ENCODE data around the gene SOS1. TPM values are rescaled to one million over a fixed set of nuclear protein-coding genes. Genes with fewer than 3 reads are reported as not detected.
A peak's percentile ranks its signal among the peaks of the same experiment; 100 is the strongest.
"Not testable (repeated sequence)": the region's sequence is repeated elsewhere in the genome, so short reads cannot be mapped to it uniquely, and the experiment has no call there.

Gene SOS1
- total RNA-seq, 2 experiments from 2014 or later = 16.8 to 17.1 TPM

DNA sequence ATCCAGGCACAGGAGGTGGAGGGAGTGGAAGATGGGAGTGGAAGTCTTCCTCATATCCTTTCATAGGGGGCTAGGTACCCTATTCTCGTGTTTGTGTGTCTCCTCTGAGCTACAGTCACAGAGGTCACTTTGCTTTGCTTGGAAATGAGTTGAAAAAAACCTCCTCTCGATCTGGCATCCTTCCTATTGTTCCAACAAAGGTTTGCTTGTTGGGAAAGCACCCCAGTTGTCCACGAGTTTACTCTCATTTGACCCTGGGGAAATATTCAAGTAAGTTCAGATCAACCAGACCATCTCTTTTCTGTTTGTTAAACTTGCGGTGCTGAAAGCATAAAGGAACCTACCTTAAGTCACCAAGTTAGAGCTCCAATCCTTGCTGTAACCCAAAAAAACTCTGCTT lies 171.9 kb downstream of the SOS1 start:
- no peaks in the 10 kb centered on the region for H3K27me3 Mint-ChIP-seq (ENCODE audit: low read depth)
- no peaks in the 10 kb centered on the region for H3K9me3 Mint-ChIP-seq
- CTCF ChIA-PET = interaction anchor here (0.6 to 5.1 kb wide), 8 partner anchors 9 to 294 kb away, joined by 3 to 86 read pairs (median 4); no protein-coding TSS in a partner anchor
- no peaks in the 10 kb centered on the region for H3K36me3 Mint-ChIP-seq (ENCODE audit: low read depth)
- no peak for DNase-seq
- no peak overlapping the region for H3K4me3 Mint-ChIP-seq
- no peaks in the 10 kb centered on the region for H3K4me1 Mint-ChIP-seq (ENCODE audit: low read depth)
- H3K27ac Mint-ChIP-seq = no peak overlapping the region
- intact Hi-C loops (cut with micrococcal nuclease) = loop anchor here (10.0 kb wide), 1 partner anchor 786 kb away; no protein-coding TSS in a partner anchor

DNA sequence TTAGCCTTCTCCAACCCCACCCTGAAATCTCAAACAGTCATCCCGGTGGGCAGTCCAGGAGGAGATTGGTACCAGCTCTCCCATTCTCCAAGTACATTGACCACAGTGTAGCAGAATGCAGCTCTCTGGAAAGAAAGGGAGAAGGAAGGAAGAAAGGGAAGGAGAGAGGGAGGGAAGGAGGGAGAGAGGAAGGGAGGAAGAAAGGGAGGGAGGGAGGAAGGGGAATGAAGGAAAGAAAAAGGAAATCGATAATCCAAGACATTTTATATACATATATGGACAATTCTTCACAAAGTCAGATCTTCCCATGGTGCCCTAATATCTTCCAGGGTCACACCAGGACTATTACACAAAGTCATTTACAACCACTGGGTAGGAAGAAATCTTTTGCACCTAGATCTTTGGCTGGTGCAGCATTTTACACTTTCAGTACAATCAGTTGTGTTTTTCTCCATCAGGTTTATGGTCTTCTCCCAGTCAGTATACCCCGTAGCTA lies 172.4 kb downstream of the SOS1 start:
- Mint-ChIP-seq H3K36me3 (ENCODE audit: low read depth) (no peaks in the 10 kb centered on the region), H3K4me1 (ENCODE audit: low read depth) (no peaks in the 10 kb centered on the region), H3K27ac (no peak overlapping the region), H3K27me3 (ENCODE audit: low read depth) (no peaks in the 10 kb centered on the region), H3K4me3 (no peak overlapping the region), H3K9me3 (no peaks in the 10 kb centered on the region)
- intact Hi-C loops (cut with micrococcal nuclease) = loop anchor here (10.0 kb wide), 1 partner anchor 786 kb away; no protein-coding TSS in a partner anchor
- no peak for DNase-seq
- CTCF ChIA-PET = interaction anchor here (0.6 to 5.1 kb wide), 21 partner anchors 11 to 293 kb away, joined by 3 to 86 read pairs (median 5); no protein-coding TSS in a partner anchor

GRCh38 chr2:38947241-38948239 lies 173.3 kb downstream of the SOS1 start:
- intact Hi-C loops (cut with micrococcal nuclease) = loop anchor here (1.0 to 10.0 kb wide), 4 partner anchors 111 to 787 kb away; no protein-coding TSS in a partner anchor
- no peak overlapping the region for H3K27ac Mint-ChIP-seq
- H3K27me3 Mint-ChIP-seq (ENCODE audit: low read depth) = no peaks in the 10 kb centered on the region
- H3K36me3 Mint-ChIP-seq (ENCODE audit: low read depth) = no peaks in the 10 kb centered on the region
- DNase-seq = peak; percentile 85
- CTCF ChIA-PET = interaction anchor here (0.6 to 5.1 kb wide), 38 partner anchors 7 to 297 kb away, joined by 3 to 86 read pairs (median 4); partner anchors contain the start of gene SOS1
- no peaks in the 10 kb centered on the region for H3K4me1 Mint-ChIP-seq (ENCODE audit: low read depth)
- no peak overlapping the region for H3K4me3 Mint-ChIP-seq
- no peaks in the 10 kb centered on the region for H3K9me3 Mint-ChIP-seq

GRCh38 chr2:38945911-38946310 lies 174.9 kb downstream of the SOS1 start:
- no peaks in the 10 kb centered on the region for H3K9me3 Mint-ChIP-seq
- CTCF ChIA-PET = interaction anchor here (0.6 to 5.1 kb wide), 10 partner anchors 9 to 283 kb away, joined by 3 to 86 read pairs (median 4); no protein-coding TSS in a partner anchor
- intact Hi-C loops (cut with micrococcal nuclease) = loop anchor here (2.0 to 10.0 kb wide), 3 partner anchors 113 to 789 kb away; no protein-coding TSS in a partner anchor
- no peaks in the 10 kb centered on the region for H3K4me1 Mint-ChIP-seq (ENCODE audit: low read depth)
- no peak for DNase-seq
- no peaks in the 10 kb centered on the region for H3K27me3 Mint-ChIP-seq (ENCODE audit: low read depth)
- no peak overlapping the region for H3K4me3 Mint-ChIP-seq
- no peaks in the 10 kb centered on the region for H3K36me3 Mint-ChIP-seq (ENCODE audit: low read depth)
- H3K27ac Mint-ChIP-seq = no peak overlapping the region

- no peak overlapping the region for H3K4me3 Mint-ChIP-seq
- intact Hi-C loops (cut with micrococcal nuclease) = loop anchor here (10.0 kb wide), 1 partner anchor 789 kb away; no protein-coding TSS in a partner anchor
- H3K4me1 Mint-ChIP-seq (ENCODE audit: low read depth) = no peaks in the 10 kb centered on the region
- no peak for DNase-seq
- no peak overlapping the region for H3K27ac Mint-ChIP-seq
- H3K27me3 Mint-ChIP-seq (ENCODE audit: low read depth) = no peaks in the 10 kb centered on the region
- no peaks in the 10 kb centered on the region for H3K9me3 Mint-ChIP-seq
- no peaks in the 10 kb centered on the region for H3K36me3 Mint-ChIP-seq (ENCODE audit: low read depth)
- CTCF ChIA-PET = interaction anchor here (1.0 kb wide), 1 partner anchor 51 kb away, joined by 4 read pairs; no protein-coding TSS in a partner anchor
These were observed 175.5 kb downstream of the SOS1 start for GRCh38 chr2:38945372-38945771.

- intact Hi-C loops (cut with micrococcal nuclease) = loop anchor here (10.0 kb wide), 1 partner anchor 791 kb away; no protein-coding TSS in a partner anchor
- H3K27me3 Mint-ChIP-seq (ENCODE audit: low read depth) = no peaks in the 10 kb centered on the region
- H3K27ac Mint-ChIP-seq = no peak overlapping the region
- H3K36me3 Mint-ChIP-seq (ENCODE audit: low read depth) = no peaks in the 10 kb centered on the region
- H3K4me3 Mint-ChIP-seq = no peak overlapping the region
- H3K9me3 Mint-ChIP-seq = no peaks in the 10 kb centered on the region
- no peaks in the 10 kb centered on the region for H3K4me1 Mint-ChIP-seq (ENCODE audit: low read depth)
- CTCF ChIA-PET = no interaction called here
- no peak for DNase-seq
These were observed 177.1 kb downstream of the SOS1 start for GRCh38 chr2:38943784-38944183.

DNA sequence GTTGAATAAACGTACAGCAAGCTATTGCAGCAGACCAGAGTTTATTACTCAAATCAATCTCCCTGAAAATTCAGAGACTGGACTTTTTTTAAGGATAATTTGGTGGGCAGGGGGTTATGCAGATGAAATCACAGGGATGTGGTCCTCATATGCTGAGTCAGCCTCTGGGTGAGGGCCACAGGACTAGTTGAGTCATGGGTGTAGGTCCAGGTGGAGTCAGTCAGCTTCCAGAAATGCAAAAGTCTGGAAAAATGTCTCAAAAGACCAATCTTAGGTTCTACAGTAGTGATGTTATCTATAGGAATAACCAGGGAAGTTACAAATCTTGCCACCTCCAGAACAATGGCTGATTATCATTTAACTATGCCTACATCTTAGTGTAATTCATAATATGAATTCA lies 180.1 kb downstream of the SOS1 start:
- Mint-ChIP-seq H3K4me1 (ENCODE audit: low read depth) (peaks cover under 1% of the 10 kb centered on the region), H3K9me3 (no peaks in the 10 kb centered on the region), H3K36me3 (ENCODE audit: low read depth) (no peaks in the 10 kb centered on the region), H3K27me3 (ENCODE audit: low read depth) (no peaks in the 10 kb centered on the region), H3K27ac (no peak overlapping the region), H3K4me3 (no peak overlapping the region)
- DNase-seq = no peak
- intact Hi-C loops (cut with micrococcal nuclease) = loop anchor here (10.0 kb wide), 1 partner anchor 794 kb away; no protein-coding TSS in a partner anchor
- CTCF ChIA-PET = interaction anchor here (0.6 to 1.1 kb wide), 2 partner anchors 13 to 536 kb away, joined by 4 read pairs; no protein-coding TSS in a partner anchor

DNA sequence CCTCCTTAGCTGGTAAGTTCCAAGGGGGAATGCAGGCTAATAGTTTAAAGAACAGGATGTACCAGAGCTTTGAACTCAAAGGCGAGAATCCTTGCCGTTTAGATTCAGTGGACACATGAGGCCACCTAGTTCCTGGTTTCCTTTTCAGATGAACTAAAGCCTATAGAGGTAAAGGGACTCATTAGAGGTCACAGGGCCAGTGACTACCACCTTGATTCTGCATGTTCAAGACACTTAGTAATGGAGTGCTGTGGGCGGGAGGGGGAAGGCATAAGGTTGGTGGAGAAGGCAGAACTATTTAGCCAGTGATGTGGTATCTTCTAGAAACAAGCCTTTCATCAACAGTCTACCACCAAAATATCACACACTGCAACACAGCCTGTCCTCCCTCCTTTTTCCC lies 183.3 kb downstream of the SOS1 start:
- Mint-ChIP-seq H3K27ac (no peak overlapping the region), H3K4me3 (no peak overlapping the region), H3K4me1 (ENCODE audit: low read depth) (peaks cover 4% of the 10 kb centered on the region), H3K36me3 (ENCODE audit: low read depth) (no peaks in the 10 kb centered on the region), H3K9me3 (no peaks in the 10 kb centered on the region), H3K27me3 (ENCODE audit: low read depth) (no peaks in the 10 kb centered on the region)
- CTCF ChIA-PET = interaction anchor here (0.8 to 1.1 kb wide), 2 partner anchors 10 to 292 kb away, joined by 3 read pairs; no protein-coding TSS in a partner anchor
- no peak for DNase-seq
- intact Hi-C loops (cut with micrococcal nuclease) = no loop called here

DNA sequence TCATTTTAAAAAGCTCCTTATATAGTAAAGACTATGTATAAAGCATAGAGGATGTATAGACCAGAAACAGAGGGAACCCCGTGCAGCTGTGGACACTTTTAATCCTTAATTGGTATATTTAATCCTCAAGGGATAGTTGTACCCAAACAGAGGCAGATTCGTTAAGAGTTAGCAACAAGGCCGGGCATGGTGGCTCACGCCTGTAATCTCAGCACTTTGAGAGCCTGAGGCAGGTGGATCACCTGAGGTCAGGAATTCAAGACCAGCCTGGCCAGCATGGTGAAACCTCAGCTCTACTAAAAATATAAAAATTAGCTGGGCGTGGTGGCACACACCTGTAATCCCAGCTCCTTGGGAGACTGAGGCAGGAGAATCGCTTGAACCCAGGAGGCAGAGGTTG lies 184.3 kb downstream of the SOS1 start:
- H3K36me3 Mint-ChIP-seq (ENCODE audit: low read depth); H3K4me1 Mint-ChIP-seq (ENCODE audit: low read depth); H3K27me3 Mint-ChIP-seq (ENCODE audit: low read depth); H3K4me3 Mint-ChIP-seq; H3K27ac Mint-ChIP-seq; intact Hi-C loops (cut with micrococcal nuclease); DNase-seq; H3K9me3 Mint-ChIP-seq: not testable (repeated sequence)
- CTCF ChIA-PET = interaction anchor here (0.8 to 1.8 kb wide), 3 partner anchors 11 to 293 kb away, joined by 3 to 12 read pairs (median 4); no protein-coding TSS in a partner anchor

DNA sequence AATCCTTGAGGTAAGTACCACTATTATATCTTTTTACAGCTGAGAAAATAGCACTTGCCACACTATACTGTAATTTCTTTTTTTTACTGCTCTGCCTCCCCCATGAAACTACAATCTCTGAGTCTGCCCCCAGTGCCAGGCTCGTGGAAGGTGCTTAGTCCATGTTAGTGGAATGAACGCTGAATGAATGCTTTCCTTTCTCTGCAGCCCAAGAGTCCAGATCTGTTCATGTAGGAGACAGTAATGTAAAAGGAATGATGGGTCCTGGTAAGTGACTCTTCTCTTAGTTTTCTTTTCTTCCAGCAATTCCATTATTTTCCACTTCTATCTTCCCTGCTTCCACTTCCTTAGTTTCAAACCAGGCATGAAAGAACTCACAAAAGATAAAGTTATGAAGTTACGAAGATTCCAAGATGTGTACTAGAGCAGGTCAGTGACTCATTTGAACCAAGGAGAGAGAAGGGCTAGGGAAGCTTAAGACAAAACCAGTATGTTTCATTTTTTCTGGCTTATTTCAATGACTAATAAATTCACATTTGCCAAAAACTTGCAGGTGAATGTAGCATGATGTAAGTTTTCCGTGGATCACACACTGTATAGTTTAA lies 185.2 kb downstream of the SOS1 start:
- H3K36me3 Mint-ChIP-seq (ENCODE audit: low read depth) = no peaks in the 10 kb centered on the region
- no peak overlapping the region for H3K4me3 Mint-ChIP-seq
- intact Hi-C loops (cut with micrococcal nuclease) = no loop called here
- CTCF ChIA-PET = interaction anchor here (0.5 to 1.8 kb wide), 4 partner anchors 12 to 609 kb away, joined by 3 to 12 read pairs (median 4); no protein-coding TSS in a partner anchor
- DNase-seq = no peak
- H3K27ac Mint-ChIP-seq = no peak overlapping the region
- H3K4me1 Mint-ChIP-seq (ENCODE audit: low read depth) = peaks cover 4% of the 10 kb centered on the region
- H3K9me3 Mint-ChIP-seq = no peaks in the 10 kb centered on the region
- H3K27me3 Mint-ChIP-seq (ENCODE audit: low read depth) = no peaks in the 10 kb centered on the region

DNA sequence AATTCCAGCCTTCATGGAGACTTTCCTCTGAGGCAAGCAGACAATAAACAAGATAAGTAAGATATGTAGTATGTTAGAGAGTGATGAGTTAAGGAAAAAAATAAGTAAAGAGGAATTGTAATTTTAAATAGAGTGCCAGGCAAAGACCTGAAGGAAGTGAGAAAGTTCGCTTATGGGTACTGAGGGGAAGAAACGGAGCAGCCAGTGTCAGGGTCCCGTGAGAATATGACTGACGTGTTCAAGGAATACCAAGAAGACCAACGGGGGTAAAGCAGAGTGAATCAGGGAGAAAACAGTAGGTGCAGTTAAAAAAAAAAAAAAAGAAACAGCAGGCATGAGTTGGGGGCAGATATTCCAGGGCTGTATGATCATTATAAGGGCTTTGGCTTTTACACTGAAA lies 186.1 kb downstream of the SOS1 start:
- Mint-ChIP-seq H3K27me3 (ENCODE audit: low read depth) (no peaks in the 10 kb centered on the region), H3K4me3 (no peak overlapping the region), H3K4me1 (ENCODE audit: low read depth) (peaks cover 4% of the 10 kb centered on the region), H3K36me3 (ENCODE audit: low read depth) (no peaks in the 10 kb centered on the region), H3K27ac (no peak overlapping the region), H3K9me3 (no peaks in the 10 kb centered on the region)
- intact Hi-C loops (cut with micrococcal nuclease) = no loop called here
- CTCF ChIA-PET = interaction anchor here (0.5 to 0.7 kb wide), 2 partner anchors 26 to 34 kb away, joined by 3 to 5 read pairs; no protein-coding TSS in a partner anchor
- no peak for DNase-seq

GRCh38 chr2:38933653-38934052 lies 187.2 kb downstream of the SOS1 start:
- Mint-ChIP-seq H3K9me3 (no peaks in the 10 kb centered on the region), H3K27me3 (ENCODE audit: low read depth) (no peaks in the 10 kb centered on the region), H3K27ac (no peak overlapping the region), H3K4me1 (ENCODE audit: low read depth) (peaks cover 4% of the 10 kb centered on the region), H3K4me3 (no peak overlapping the region), H3K36me3 (ENCODE audit: low read depth) (no peaks in the 10 kb centered on the region)
- intact Hi-C loops (cut with micrococcal nuclease) = no loop called here
- CTCF ChIA-PET = no interaction called here
- DNase-seq = no peak

Measured in activated naive CD4-positive, alpha-beta T cell treated with anti-CD3 and anti-CD28 coated beads for 36 hours (primary cell).